Natural killer cell (primary cell): ENCODE data around the gene SF3B2. TPM values are rescaled to one million over a fixed set of nuclear protein-coding genes. Genes with fewer than 3 reads are reported as not detected.

Experiments used
- ATAC-seq, 3 donors: fragments of 150-1000 bp in 2 of 3; fragments of 200-7000 bp in 1 of 3; cut with Tn5 transposase; 1 replicate in 1 of 3; 2 replicates in 2 of 3; pipeline ENCODE4 v1.10.0; 2021; ENCODE audit warnings: mild to moderate bottlenecking in 2 of 3, moderate library complexity in 2 of 3
- DNase-seq, 2 donors: peaks; one replicate each; pipeline versions ENCODE4 v3.0.0 to v3.0.0-alpha.2; 2013 to 2021; ENCODE audit warnings: mixed read lengths in 1 of 2
- H3K27ac ChIP-seq: one replicate; pipeline ENCODE4 v1.5.1; 2013; ENCODE audit warnings: mild to moderate bottlenecking, low read length
- H3K27me3 ChIP-seq: one replicate; pipeline ENCODE4 v1.6.1; 2013; ENCODE audit warnings: low read length; ENCODE audit not compliant: control insufficient read depth, insufficient read depth
- H3K36me3 ChIP-seq: one replicate; pipeline ENCODE4 v1.6.1; 2013; ENCODE audit warnings: low read length; ENCODE audit not compliant: control insufficient read depth, insufficient read depth
- H3K4me1 ChIP-seq: one replicate; pipeline ENCODE4 v1.6.1; 2013; ENCODE audit warnings: low read length; ENCODE audit not compliant: control insufficient read depth, insufficient read depth
- H3K4me3 ChIP-seq: one replicate; pipeline ENCODE4 v1.5.1; 2013; ENCODE audit warnings: low read length
- H3K9me3 ChIP-seq: one replicate; pipeline ENCODE4 v1.6.1; 2013; ENCODE audit warnings: low read length; ENCODE audit not compliant: control insufficient read depth, insufficient read depth
- H3K27ac Mint-ChIP-seq, 2 donors: one replicate each; pipeline ENCODE4 v1.8.0; 2022; ENCODE audit warnings: mild to moderate bottlenecking in 2 of 2, mixed read lengths in 2 of 2, moderate library complexity in 1 of 2
- H3K27me3 Mint-ChIP-seq, 2 donors: one replicate each; pipeline ENCODE4 v1.8.0; 2022; ENCODE audit warnings: low read depth in 2 of 2, mixed read lengths in 2 of 2
- H3K36me3 Mint-ChIP-seq: one replicate; pipeline ENCODE4 v1.8.0; 2022; ENCODE audit warnings: mixed read lengths
- H3K4me1 Mint-ChIP-seq, 2 donors: one replicate each; pipeline ENCODE4 v1.8.0; 2022; ENCODE audit warnings: mixed read lengths in 2 of 2
- H3K4me3 Mint-ChIP-seq: one replicate; pipeline ENCODE4 v1.8.0; 2022; ENCODE audit warnings: mild to moderate bottlenecking, moderate library complexity, mixed read lengths
- H3K9me3 Mint-ChIP-seq, 2 donors: one replicate each; pipeline ENCODE4 v1.8.0; 2022; ENCODE audit warnings: mixed read lengths in 2 of 2
- WGBS: methylation state at CpG from one replicate; pipeline ENCODE4 v1.1.7; 2013; ENCODE audit warnings: missing lambda C conversion rate; ENCODE audit not compliant: insufficient coverage; 5-methylcytosine and 5-hydroxymethylcytosine counted together
- intact Hi-C: fragments of 100-400 bp; cut with micrococcal nuclease; formaldehyde crosslinking; loops from one replicate; pipeline ENCODE4 v1.14.2; 2022
- total RNA-seq, 4 donors: library from RNA; stranded (reverse); fragments of 120-200 nt in 1 of 4; gene quantifications; one replicate each; pipeline versions ENCODE4 v1.2.3 to v1.2.4, GENCODE V29; 2013 to 2022
- TF ChIP-seq, protein P1 (sequence below): fragments of 200-600 bp; IDR thresholded peaks from one replicate; pipeline ENCODE4 v1.8.0; 2022; ENCODE audit warnings: antibody characterized with exemption

Gene SF3B2
- total RNA-seq, 3 donors from 2014 or later (not counting 1 experiment from before 2014, with no cell fraction given) = 249 to 269 (median 253) TPM

- peaks cover 26% of the 10 kb centered on the region for H3K4me1 ChIP-seq
- TF ChIP-seq, protein P1, sequence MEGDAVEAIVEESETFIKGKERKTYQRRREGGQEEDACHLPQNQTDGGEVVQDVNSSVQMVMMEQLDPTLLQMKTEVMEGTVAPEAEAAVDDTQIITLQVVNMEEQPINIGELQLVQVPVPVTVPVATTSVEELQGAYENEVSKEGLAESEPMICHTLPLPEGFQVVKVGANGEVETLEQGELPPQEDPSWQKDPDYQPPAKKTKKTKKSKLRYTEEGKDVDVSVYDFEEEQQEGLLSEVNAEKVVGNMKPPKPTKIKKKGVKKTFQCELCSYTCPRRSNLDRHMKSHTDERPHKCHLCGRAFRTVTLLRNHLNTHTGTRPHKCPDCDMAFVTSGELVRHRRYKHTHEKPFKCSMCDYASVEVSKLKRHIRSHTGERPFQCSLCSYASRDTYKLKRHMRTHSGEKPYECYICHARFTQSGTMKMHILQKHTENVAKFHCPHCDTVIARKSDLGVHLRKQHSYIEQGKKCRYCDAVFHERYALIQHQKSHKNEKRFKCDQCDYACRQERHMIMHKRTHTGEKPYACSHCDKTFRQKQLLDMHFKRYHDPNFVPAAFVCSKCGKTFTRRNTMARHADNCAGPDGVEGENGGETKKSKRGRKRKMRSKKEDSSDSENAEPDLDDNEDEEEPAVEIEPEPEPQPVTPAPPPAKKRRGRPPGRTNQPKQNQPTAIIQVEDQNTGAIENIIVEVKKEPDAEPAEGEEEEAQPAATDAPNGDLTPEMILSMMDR = no peak
- H3K36me3 ChIP-seq = no peaks in the 10 kb centered on the region
- no peaks in the 10 kb centered on the region for H3K9me3 Mint-ChIP-seq
- no peaks in the 10 kb centered on the region for H3K36me3 Mint-ChIP-seq
- peak overlapping the region; percentile 20 for H3K4me3 ChIP-seq
- ATAC-seq (peak; percentile 85 to 92 (median 87)), DNase-seq (peak; percentile 48 to 87)
- no peaks in the 10 kb centered on the region for H3K27me3 Mint-ChIP-seq
- intact Hi-C loops = loop anchor here (2.0 kb wide), 2 partner anchors 14 to 20 kb away; no protein-coding TSS in a partner anchor
- 10% methylated on average over 12 of the region's 14 CpGs for WGBS
- peak overlapping the region; percentile 75 for H3K27ac ChIP-seq
- no peaks in the 10 kb centered on the region for H3K27me3 ChIP-seq
- H3K9me3 ChIP-seq = no peaks in the 10 kb centered on the region
- H3K27ac Mint-ChIP-seq = peak overlapping the region; percentile 85 to 87
- peaks cover 37 to 54% of the 10 kb centered on the region in 2 donors for H3K4me1 Mint-ChIP-seq
- H3K4me3 Mint-ChIP-seq = peak overlapping the region; percentile 76
These were observed 48.3 kb downstream of the SF3B2 start for GRCh38 chr11:66100272-66101065.

GRCh38 chr11:66101066-66101464 is 48.9 kb downstream of the SF3B2 start:
- Mint-ChIP-seq H3K4me1 (peaks cover 39 to 54% of the 10 kb centered on the region in 2 donors), H3K4me3 (peak overlapping the region; percentile 76), H3K27ac (peak overlapping the region; percentile 85 to 87), H3K27me3 (no peaks in the 10 kb centered on the region), H3K36me3 (no peaks in the 10 kb centered on the region), H3K9me3 (no peaks in the 10 kb centered on the region)
- TF ChIP-seq, protein P1 = no peak
- no CpG with 5 or more reads among the region's 3 CpGs for WGBS
- intact Hi-C loops = loop anchor here (2.0 kb wide), 2 partner anchors 14 to 20 kb away; no protein-coding TSS in a partner anchor
- Histone ChIP-seq H3K9me3 (no peaks in the 10 kb centered on the region), H3K27me3 (no peaks in the 10 kb centered on the region), H3K36me3 (no peaks in the 10 kb centered on the region), H3K4me3 (no peak overlapping the region), H3K27ac (peak overlapping the region; percentile 75), H3K4me1 (peaks cover 29% of the 10 kb centered on the region)
- DNase-seq = peak in 1 of 2 donors; percentile 57
- ATAC-seq = peak; percentile 42 to 54 (median 49)

DNA sequence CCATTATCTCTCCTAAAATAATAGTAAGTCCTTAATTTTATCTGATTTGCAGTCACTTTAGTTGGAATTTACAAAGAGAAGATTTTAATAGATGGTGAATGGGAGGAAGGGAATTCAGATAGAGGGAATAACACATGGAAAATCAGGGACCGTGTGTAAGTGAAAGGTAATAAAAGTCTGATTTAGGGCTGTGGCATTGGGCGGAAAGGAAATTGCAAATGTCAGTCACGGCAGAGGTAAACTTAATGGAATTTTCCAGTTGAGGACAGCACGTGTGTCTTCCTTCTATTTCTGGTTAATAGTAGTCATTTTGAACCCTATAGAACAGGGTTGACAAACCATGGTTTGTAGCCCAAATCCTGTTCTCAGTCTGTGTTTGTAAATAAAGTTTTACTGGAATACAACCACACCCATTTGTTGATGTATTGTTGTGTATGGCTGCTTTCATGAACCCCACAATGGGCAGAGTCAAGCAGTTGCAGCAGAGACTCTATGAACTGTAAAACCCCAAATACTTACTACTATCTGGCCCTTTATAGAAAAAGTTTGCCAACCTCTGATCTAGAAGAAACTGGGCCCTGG is 52.0 kb downstream of the SF3B2 start:
- Histone ChIP-seq H3K27ac (no peak overlapping the region), H3K4me1 (peaks cover 56% of the 10 kb centered on the region), H3K36me3 (no peaks in the 10 kb centered on the region), H3K4me3 (no peak overlapping the region), H3K9me3 (no peaks in the 10 kb centered on the region), H3K27me3 (no peaks in the 10 kb centered on the region)
- H3K4me1 Mint-ChIP-seq = peaks cover 59 to 70% of the 10 kb centered on the region in 2 donors
- DNase-seq (no peak), ATAC-seq (no peak)
- no peak overlapping the region for H3K4me3 Mint-ChIP-seq
- H3K27me3 Mint-ChIP-seq = no peaks in the 10 kb centered on the region
- intact Hi-C loops = no loop called here
- TF ChIP-seq, protein P1 = no peak
- H3K27ac Mint-ChIP-seq = peak overlapping the region; percentile 57 to 64
- WGBS = 76% methylated on average over 4 of the region's 4 CpGs
- H3K9me3 Mint-ChIP-seq = peaks cover 0 to 2% of the 10 kb centered on the region in 2 donors
- no peaks in the 10 kb centered on the region for H3K36me3 Mint-ChIP-seq
